Right kidney (tissue), 1 donor: Measurements from ENCODE around the gene CPA1.

Experiments used
- DNase-seq: peaks from one replicate; pipeline ENCODE4 v3.0.0-alpha.2; 2016

The CPA1 gene

DNA sequence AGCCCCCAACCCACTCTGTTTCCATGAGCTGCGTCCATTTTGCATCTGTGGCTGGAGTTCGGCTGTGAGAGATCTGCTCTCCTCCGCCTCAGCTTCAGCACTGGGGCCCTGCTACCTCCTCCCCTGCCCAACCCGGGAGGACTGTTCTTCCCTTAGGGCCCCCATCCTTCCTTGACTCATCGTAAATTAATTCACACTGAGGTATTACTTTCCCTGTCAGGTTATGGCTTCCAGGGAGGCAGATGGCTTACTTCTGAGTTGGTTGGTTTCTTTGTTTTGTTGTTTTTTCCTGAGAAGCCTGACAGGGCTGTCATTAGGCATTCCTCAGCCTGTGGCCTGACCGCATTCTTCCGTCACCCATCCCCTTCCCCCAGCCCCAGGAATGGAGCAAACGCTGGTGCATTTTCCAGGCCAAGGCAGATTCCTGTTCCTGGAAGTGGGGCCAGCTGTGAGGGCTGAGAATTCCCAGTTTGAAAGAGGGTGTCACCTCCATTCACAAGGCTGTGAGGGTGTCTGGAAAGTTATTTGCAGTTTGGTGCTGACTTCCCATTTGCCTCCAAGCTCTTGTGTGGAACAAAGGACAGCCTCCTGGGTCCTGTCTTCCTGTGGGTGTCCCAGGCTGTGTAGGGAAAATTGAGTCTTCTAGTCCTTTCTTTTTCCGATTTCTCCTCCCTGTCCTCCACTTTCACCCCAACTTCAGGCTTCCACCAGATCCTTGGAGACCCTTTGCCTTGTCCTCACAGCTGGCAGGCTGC, 24.0 kb upstream of the CPA1 start:
- DNase-seq: peak; percentile 85

GRCh38 chr7:130356876-130357611, 23.2 kb upstream of the CPA1 start:
- peak; percentile 57 for DNase-seq

DNA sequence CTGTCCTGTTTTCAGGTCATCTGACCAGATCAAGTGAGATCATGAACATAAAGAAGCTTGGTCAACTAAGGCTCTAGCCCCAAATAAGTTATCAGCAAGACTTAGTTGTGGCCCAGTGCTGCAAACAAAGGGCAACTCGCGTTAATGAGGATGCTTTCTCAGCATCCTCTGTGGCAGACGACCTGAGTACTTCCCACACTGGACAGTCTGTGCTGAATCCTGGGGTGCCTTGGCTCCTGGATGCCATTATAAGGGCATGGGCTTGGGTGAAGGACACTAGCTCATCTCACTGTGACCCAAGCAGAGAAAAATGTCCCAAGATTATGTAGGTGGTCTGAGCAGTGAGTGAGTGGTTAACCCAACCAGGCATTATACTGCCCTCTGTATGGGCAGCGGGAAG, 21.8 kb upstream of the CPA1 start:
- DNase-seq: no peak

GRCh38 chr7:130359276-130359857, 20.9 kb upstream of the CPA1 start:
- DNase-seq: no peak

GRCh38 chr7:130360518-130360917, 19.8 kb upstream of the CPA1 start:
- no peak for DNase-seq

DNA sequence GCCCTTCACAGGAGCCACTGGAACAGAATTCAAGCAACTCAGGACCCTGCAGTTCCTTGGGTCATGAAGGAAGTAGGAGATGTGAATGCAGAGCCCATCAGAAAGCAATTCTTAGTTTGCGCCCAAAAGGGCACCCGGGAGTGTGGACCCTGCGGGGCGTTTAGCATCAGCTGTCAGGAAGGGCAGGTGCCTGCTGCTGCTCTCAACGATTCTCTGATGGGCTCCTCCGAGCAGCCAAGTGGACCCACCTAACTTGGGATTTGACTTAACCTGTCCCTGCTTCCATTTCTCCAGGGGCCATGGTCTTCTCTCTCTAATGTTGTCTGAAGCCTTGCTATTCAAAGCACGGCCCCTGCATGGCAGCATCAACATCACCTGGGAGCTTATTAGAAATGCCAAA, 18.6 kb upstream of the CPA1 start:
- no peak for DNase-seq

GRCh38 chr7:130362251-130362816, 18.0 kb upstream of the CPA1 start:
- DNase-seq: no peak

DNA sequence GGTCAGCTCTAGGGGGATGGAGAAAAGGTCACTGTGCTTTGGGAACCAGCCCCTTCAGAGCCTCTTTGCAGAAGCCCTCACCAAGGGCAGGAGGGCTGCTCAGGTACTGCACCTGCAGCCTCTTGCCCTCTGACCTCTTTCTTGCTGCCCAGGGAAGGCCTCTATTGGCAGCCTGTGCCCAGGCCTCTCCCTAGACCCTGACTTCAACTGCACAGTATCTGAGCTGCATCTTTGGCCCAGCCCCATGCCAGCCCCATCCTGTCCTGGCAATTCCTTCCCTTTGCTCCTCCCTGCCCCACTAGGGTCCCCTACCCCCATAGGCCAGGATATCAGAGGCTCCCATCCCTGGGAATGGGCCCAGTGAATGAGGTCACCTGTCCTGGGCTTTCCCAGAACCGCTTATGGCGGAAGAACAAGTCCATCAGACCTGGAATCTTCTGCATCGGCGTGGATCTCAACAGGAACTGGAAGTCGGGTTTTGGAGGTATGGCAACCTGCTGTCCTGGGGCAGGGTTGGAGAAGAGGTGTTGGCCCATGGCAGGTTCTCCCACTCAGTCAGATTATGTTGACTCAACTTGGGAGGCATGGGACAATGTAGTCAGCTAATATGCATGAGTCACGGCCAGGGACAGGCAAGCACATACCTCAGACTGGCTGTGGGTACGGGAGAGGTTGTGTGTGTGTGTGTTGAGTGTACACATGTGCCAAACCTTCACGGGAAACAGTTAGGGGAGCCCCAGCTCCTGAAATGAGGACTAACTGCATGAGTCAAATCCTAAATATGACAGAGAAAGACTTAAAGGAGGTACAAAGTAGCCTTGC, 17.1 kb upstream of the CPA1 start:
- DNase-seq: no peak

- no peak for DNase-seq
Measured at GRCh38 chr7:130364451-130364850, 15.8 kb upstream of the CPA1 start.

DNA sequence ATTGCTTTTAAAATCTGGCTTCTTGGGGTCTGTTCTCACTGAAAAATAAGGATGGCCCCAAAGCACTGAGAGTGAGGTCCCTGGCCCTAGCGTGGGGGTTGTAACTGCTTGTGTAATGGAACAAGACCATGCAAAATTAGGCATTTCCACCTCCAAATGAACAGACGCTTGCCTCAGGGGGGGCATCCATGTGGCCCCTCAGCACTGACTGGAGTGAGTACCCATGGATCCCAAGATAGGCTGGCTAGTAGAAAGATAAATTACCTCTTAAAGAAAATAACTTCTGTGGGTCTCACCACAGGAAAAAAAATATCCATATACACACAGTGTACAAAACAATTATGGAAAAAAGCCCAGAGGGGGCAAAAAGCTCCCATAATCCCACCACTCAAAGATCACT, 15.2 kb upstream of the CPA1 start:
- no peak for DNase-seq

DNA sequence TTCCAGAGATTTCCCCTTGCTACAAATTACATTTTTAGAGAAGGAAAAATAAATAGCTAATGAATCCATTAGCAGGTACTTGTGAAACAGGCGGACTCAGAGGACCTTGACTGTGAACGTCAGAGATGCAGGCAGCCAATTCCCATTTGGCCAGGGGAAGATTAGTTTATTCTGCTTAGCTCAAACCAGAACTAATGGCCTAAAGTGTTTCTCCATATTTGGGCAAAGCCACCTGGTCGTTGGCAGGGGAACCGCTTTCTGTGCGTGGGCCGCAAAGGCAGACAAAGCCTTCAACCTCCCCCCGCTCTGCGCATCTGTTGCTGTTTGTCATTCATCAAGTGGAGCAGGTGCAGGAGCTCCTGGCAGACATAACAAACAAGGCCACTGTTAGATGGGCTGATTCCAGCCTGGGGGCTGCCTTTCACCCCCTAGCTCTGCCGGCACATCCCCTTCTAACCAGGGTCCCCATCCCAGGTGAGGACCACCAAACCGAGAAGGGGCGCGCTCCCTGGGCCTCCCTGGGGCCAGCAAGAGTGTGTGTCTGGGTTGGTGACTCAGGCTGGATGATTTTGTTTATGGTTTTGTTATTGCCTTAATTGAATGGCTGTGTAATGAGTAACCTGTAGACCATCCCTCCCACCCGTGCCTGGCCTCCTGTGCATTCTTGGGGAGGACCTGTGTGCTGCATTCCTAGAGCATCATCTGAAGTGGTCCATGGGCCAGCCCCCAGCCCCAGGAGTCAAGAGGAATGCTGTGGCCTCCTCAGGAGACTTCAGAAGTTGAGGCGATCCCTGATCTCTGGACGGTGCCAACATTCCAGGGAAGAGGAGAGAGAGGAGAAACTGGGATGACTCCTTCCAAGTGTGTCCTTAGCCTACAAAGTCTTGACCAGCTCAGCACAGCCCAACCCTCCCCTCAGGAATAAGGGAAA, 14.5 kb upstream of the CPA1 start:
- peak; percentile 73 for DNase-seq

DNA sequence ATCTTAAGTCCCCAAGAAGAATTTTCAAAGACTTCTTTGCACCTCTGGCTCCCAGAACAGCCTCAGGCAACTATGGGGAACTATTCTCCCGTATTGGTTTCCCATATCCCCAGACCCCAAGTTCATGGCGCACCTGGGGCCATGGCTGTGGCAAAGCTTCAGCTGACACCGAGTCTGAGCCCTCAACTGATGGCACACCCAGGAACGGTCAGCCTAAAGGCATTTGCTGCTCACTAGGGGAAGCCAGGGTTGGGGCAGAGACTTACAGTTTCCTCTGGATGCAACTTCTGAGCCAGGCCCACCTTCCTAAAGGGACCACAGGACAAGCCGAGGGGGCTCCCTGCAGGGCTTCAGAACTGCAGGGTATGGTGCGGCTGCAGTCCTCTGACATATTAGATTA, 13.7 kb upstream of the CPA1 start:
- no peak for DNase-seq

DNA sequence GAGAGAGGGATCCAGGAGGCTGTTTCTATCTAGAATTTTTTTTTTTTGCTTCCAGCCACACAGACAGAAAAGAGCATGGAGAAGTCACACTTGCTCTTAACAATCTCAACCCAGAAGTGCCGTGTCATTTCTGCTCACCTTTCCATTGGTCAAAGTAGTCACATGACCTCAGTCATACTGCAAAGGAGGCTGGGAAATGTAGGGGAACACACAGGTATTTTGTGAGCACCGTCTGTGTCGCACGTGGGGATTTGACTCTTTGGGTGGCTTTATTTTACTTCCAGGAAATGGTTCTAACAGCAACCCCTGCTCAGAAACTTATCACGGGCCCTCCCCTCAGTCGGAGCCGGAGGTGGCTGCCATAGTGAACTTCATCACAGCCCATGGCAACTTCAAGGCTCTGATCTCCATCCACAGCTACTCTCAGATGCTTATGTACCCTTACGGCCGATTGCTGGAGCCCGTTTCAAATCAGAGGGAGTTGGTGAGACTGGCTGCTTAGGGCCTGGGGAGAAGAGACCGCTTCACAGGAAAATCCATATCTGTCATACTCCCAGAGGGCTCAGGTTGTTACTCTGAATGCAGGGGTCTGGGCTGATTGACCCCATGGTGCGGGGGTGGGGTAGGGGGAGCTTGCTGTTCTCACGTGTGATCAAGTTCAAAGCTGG, 13.1 kb upstream of the CPA1 start:
- DNase-seq: no peak

DNA sequence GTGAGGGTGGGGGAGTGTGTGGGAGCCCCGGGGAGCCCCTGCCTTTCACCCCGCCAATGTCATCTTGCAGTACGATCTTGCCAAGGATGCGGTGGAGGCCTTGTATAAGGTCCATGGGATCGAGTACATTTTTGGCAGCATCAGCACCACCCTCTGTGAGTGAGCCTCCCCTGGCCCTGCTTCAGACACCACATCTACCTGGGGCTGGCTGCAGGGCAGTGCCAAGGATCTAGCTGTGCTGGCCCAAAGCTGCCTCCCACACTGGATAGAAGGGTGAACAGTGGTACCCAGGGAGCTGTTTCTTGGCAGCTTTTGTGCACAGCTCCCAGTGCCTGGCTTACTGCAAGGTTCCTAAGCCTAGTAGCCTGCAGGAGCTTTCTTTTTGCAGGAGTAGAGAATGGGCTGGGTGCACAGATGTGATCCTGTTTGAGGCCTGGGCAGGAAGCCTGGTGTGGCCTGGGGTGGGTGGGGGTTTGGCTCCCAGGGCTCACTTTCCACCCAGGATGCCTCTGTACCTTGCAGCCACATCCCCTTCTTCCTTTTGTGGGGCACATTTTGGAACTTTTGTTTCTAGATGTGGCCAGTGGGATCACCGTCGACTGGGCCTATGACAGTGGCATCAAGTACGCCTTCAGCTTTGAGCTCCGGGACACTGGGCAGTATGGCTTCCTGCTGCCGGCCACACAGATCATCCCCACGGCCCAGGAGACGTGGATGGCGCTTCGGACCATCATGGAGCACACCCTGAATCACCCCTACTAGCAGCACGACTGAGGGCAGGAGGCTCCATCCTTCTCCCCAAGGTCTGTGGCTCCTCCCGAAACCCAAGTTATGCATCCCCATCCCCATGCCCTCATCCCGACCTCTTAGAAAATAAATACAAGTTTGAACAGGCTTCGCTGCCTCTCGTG, 12.2 kb upstream of the CPA1 start:
- DNase-seq: no peak

DNA sequence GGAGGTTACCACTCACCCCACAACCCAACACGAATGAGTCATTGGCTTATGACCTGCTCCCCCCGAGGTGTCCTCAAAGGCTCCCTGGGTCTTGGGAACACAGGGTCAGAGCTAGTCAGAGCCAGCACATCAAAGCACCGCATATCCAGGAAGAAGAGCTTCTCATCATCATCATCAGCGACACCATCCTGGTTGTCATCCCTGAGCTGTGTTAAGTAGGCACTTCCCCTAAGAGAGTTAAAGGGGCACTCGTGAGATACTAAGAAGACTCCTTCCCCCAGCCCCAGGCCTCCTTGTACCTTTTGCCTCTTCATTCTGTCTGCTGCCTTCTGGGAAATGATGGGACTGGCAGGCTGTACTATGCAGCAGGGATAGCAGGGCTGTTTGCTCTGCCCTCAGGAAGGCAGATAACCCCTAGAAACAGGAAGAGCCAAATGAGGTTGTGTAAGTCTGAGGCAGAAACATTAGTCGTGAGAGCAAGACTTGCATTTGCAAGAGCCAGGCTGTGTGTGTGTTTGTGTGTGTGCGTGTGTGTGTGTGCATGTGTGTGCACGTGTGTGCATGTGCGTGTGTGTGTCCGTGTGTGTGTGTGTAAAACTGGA, 11.1 kb upstream of the CPA1 start:
- DNase-seq: no peak

DNA sequence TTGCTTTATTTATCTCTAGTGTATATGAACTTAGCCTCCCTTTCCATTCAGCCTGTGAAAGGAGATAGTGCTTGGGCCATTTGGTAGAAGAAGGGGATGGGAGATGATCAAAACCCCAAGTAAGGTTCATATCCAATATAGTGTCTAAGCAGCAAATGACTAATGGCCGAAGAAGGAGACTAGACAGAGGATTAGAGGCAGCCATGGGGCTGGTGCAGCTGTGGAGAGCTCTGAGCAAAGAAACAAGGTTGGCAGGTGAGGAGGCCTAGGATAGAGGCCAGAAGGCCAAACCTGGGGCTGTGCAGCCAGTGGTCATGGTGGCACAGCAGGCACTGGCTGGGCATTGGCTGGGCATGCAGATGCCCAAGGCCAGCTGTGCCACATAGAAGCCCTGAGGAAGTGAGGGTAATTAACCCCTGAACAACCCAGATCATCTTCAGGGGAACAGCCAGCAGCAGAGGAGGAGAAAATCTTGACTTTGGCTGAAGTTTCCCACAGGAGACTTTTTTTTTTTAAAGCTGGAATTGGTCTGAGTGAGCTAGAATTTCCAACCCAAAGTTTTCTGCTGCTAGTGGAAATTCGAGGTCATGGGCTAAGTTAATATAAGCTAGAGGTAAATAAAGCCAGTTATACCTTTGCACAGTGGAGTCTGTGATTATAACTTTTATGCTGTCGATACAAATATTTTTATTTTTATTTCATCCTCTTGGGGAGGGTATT, 10.3 kb upstream of the CPA1 start:
- DNase-seq: no peak

- no peak for DNase-seq
Measured at GRCh38 chr7:130371046-130371445, 9.2 kb upstream of the CPA1 start.

DNA sequence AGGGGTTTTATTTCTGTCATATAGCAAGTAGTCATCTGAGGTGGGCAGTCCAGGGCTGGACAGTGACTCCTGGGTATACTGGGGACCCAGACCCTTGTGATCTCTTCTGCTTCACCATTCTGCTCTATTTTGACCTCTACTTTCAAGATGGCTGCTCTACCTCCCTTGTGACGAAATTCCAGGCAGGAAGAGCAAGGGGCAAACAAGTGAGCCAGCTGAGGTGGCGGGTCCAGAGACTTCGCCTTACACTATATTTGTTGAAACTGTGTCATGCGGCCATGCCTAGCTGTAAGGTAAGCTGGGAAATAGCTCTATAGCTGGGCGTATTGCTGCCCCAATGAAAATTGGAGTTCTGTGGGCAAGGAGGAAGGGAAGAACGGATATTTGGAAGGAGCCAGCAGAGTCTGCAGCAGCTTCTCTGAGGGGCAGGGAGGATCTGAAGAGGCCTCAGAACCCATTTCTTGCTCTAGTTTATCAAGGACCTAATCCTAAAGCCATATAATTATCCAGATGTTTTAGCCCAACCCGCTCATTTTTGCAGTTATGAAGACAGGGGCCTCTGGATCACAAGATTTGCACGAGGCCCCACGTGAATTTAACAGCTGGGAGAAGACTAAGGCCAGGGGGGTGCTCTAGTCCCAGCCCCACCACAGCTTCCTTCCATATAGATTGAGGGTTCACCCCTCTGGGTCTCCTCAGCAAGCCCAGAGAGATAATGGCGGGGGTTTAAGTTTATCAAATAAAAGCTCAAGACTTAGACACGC, 7.7 kb upstream of the CPA1 start:
- no peak for DNase-seq
